ENCODE measurements around the gene CAPN10. TPM values are rescaled to one million over a fixed set of nuclear protein-coding genes. Genes with fewer than 3 reads are reported as not detected.

The CAPN10 gene
- polyA plus RNA-seq, 1 donor (not counting 4 experiments of a cell fraction or from before 2014, with no cell fraction given): 7.1 TPM

GRCh38 chr2:240559286-240559685, 27.2 kb upstream of the CAPN10 start:
- no peak for DNase-seq (ENCODE audit: low read depth, low spot score)
- FAIRE-seq: no peak
- dilution Hi-C loops (cut with MboI; ENCODE audit: extremely low pct_ligation_motif_present, low sequenced_read_pairs): no loop called here
- no peaks in the 10 kb centered on the region for H3K9me3 ChIP-seq (ENCODE audit: control insufficient read depth, low read depth, low read length)
- TF ChIP-seq CTCF (optimal IDR thresholded peaks at IDR 0.05 in 1 of 3, IDR thresholded peaks at IDR 0.05 in 1 of 3, conservative IDR thresholded peaks at IDR 0.05 in 1 of 3; ENCODE audit: extremely low read depth in 1 of 3, insufficient read depth in 2 of 3, low read length in 3 of 3): no peak
- H4K20me1 ChIP-seq (ENCODE audit: control insufficient read depth, extremely low read depth, insufficient read depth, low read length): no peaks in the 10 kb centered on the region
- H3K4me3 ChIP-seq (ENCODE audit: control insufficient read depth in 2 of 3, extremely low read depth in 1 of 3, insufficient read depth in 2 of 3, low read depth in 1 of 3, low read length in 3 of 3): peak overlapping the region in 2 of 3 experiments; percentile 62 to 86
- peaks cover 32% of the 10 kb centered on the region for H3K4me1 ChIP-seq (ENCODE audit: control insufficient read depth, extremely low read depth, insufficient read depth, low read length)
- peak overlapping the region; percentile 97 for H3K4me2 ChIP-seq (ENCODE audit: control insufficient read depth, extremely low read depth, insufficient read depth, low read depth, low read length)
- peaks cover 0 to under 1% of the 10 kb centered on the region in 2 experiments for H3K36me3 ChIP-seq (ENCODE audit: control insufficient read depth in 2 of 2, extremely low read depth in 1 of 2, insufficient read depth in 2 of 2, low read length in 2 of 2)
- H3K79me2 ChIP-seq (ENCODE audit: control insufficient read depth, insufficient read depth, low read length): no peaks in the 10 kb centered on the region
- H3K27ac ChIP-seq (ENCODE audit: control insufficient read depth, insufficient read depth, low read length): no peak overlapping the region
- H3K27me3 ChIP-seq (ENCODE audit: control insufficient read depth, extremely low read depth, insufficient read depth, low read length): no peaks in the 10 kb centered on the region
- H2AFZ ChIP-seq (ENCODE audit: control insufficient read depth, low read length): no peak overlapping the region
- no peak overlapping the region for H3K9ac ChIP-seq (ENCODE audit: control insufficient read depth, extremely low read depth, insufficient read depth, low read length)
- peaks cover 2% of the 10 kb centered on the region for H3K9me1 ChIP-seq (ENCODE audit: control insufficient read depth, extremely low read depth, insufficient read depth, low read length)

- no peak for FAIRE-seq
- peak within 1 kb of the TSS; percentile 68 for H2AFZ ChIP-seq (ENCODE audit: control insufficient read depth, low read length)
- H3K4me2 ChIP-seq (ENCODE audit: control insufficient read depth, extremely low read depth, insufficient read depth, low read depth, low read length): peak within 1 kb of the TSS; percentile 97
- no peaks in the 10 kb centered on the region for H3K79me2 ChIP-seq (ENCODE audit: control insufficient read depth, insufficient read depth, low read length)
- peak within 1 kb of the TSS; percentile 69 to 88 (median 86) for H3K4me3 ChIP-seq (ENCODE audit: control insufficient read depth in 2 of 3, extremely low read depth in 1 of 3, insufficient read depth in 2 of 3, low read depth in 1 of 3, low read length in 3 of 3)
- no peak for DNase-seq (ENCODE audit: low read depth, low spot score)
- dilution Hi-C loops (cut with MboI; ENCODE audit: extremely low pct_ligation_motif_present, low sequenced_read_pairs): no loop called here
- H3K9me1 ChIP-seq (ENCODE audit: control insufficient read depth, extremely low read depth, insufficient read depth, low read length): peaks cover 2% of the 10 kb centered on the region
- no peaks in the 10 kb centered on the region for H3K36me3 ChIP-seq (ENCODE audit: control insufficient read depth in 2 of 2, extremely low read depth in 1 of 2, insufficient read depth in 2 of 2, low read length in 2 of 2)
- no peaks in the 10 kb centered on the region for H3K9me3 ChIP-seq (ENCODE audit: control insufficient read depth, low read depth, low read length)
- TF ChIP-seq CTCF (optimal IDR thresholded peaks at IDR 0.05 in 1 of 3, IDR thresholded peaks at IDR 0.05 in 1 of 3, conservative IDR thresholded peaks at IDR 0.05 in 1 of 3; ENCODE audit: extremely low read depth in 1 of 3, insufficient read depth in 2 of 3, low read length in 3 of 3) (no peak), EZH2 (IDR thresholded peaks at IDR 0.05; ENCODE audit: low read length) (no peak)
- H4K20me1 ChIP-seq (ENCODE audit: control insufficient read depth, extremely low read depth, insufficient read depth, low read length): no peaks in the 10 kb centered on the region
- H3K27ac ChIP-seq (ENCODE audit: control insufficient read depth, insufficient read depth, low read length): peak within 1 kb of the TSS; percentile 98
- H3K9ac ChIP-seq (ENCODE audit: control insufficient read depth, extremely low read depth, insufficient read depth, low read length): peak within 1 kb of the TSS; percentile 86
- no peaks in the 10 kb centered on the region for H3K27me3 ChIP-seq (ENCODE audit: control insufficient read depth, extremely low read depth, insufficient read depth, low read length)
- H3K4me1 ChIP-seq (ENCODE audit: control insufficient read depth, extremely low read depth, insufficient read depth, low read length): peaks cover 32% of the 10 kb centered on the region
Measured at GRCh38 chr2:240560084-240560479, 26.5 kb upstream of the CAPN10 start, which contains the start of gene DUSP28. Gene DUSP28, plus strand, starts transcription at chr2:240560357. Its CDS starts 328 bp downstream, at chr2:240560685.

All from keratinocyte (primary cell).